Common myeloid progenitor, CD34-positive (primary cell): ENCODE measurements around the gene HERC5.
"Not testable (repeated sequence)": the region's sequence is repeated elsewhere in the genome, so short reads cannot be mapped to it uniquely, and the experiment has no call there.

ENCODE experiments used
- CTCF ChIA-PET: fragments of 350-600 bp; sonication (Branson Sonifier 250); formaldehyde crosslinking; loops from one replicate; lab custom pipeline; 2021; ENCODE audit warnings: antibody characterized with exemption; lab: Charles Lee
- POLR2A ChIA-PET: fragments of 350-600 bp; sonication (Branson Sonifier 250); formaldehyde crosslinking; loops from one replicate; lab custom pipeline; 2021; ENCODE audit warnings: antibody characterized with exemption; lab: Charles Lee
- DNase-seq, 3 donors: peaks; one replicate each; pipeline versions ENCODE4 v3.0.0 to v3.0.0-alpha.2; 2013
- H3K27ac ChIP-seq, 2 experiments: 1 replicate in 1 of 2; 2 replicates in 1 of 2; pipeline ENCODE4 v1.7.0; 2013; ENCODE audit warnings: inconsistent platforms in 2 of 2, low read length in 2 of 2, mild to moderate bottlenecking in 2 of 2, low read depth in 1 of 2, moderate library complexity in 1 of 2; ENCODE audit not compliant: severe bottlenecking in 2 of 2, insufficient read depth in 1 of 2, poor library complexity in 1 of 2
- H3K27me3 ChIP-seq, 5 experiments: replicated peaks in 2 of 5; 1 replicate in 3 of 5; 2 replicates in 2 of 5; pipeline versions ENCODE4 v1.6.1 to v1.7.0; 2013; ENCODE audit warnings: low read length in 4 of 5, mild to moderate bottlenecking in 2 of 5, moderate library complexity in 2 of 5, inconsistent platforms in 1 of 5; ENCODE audit not compliant: insufficient read depth in 5 of 5, control insufficient read depth in 4 of 5
- H3K36me3 ChIP-seq, 4 experiments: 1 replicate in 2 of 4; 2 replicates in 2 of 4; pipeline versions ENCODE4 v1.6.1 to v1.7.0; 2013; ENCODE audit warnings: low read length in 3 of 4, control low read depth in 1 of 4, mild to moderate bottlenecking in 1 of 4; ENCODE audit not compliant: control insufficient read depth in 4 of 4, insufficient read depth in 4 of 4
- H3K4me1 ChIP-seq, 4 experiments: 1 replicate in 3 of 4; 2 replicates in 1 of 4; pipeline versions ENCODE4 v1.6.1 to v1.7.1; 2013; ENCODE audit warnings: low read length in 3 of 4, mild to moderate bottlenecking in 3 of 4, control low read depth in 1 of 4, inconsistent platforms in 1 of 4, moderate library complexity in 1 of 4; ENCODE audit not compliant: control insufficient read depth in 4 of 4, insufficient read depth in 4 of 4; ENCODE audit errors: control extremely low read depth in 1 of 4
- H3K4me3 ChIP-seq, 7 experiments: 1 replicate in 4 of 7; 2 replicates in 3 of 7; pipeline versions ENCODE4 v1.5.1 to v1.7.0; 2013; ENCODE audit warnings: mild to moderate bottlenecking in 7 of 7, low read length in 6 of 7, moderate library complexity in 6 of 7, inconsistent platforms in 2 of 7, low read depth in 2 of 7, control low read depth in 1 of 7; ENCODE audit not compliant: insufficient read depth in 4 of 7, control insufficient read depth in 1 of 7; ENCODE audit errors: extremely low read depth in 1 of 7
- H3K9me3 ChIP-seq, 5 experiments: 1 replicate in 4 of 5; 2 replicates in 1 of 5; pipeline versions ENCODE4 v1.6.1 to v1.7.1; 2013; ENCODE audit warnings: low read length in 4 of 5, mild to moderate bottlenecking in 2 of 5, inconsistent platforms in 1 of 5, low read depth in 1 of 5, moderate library complexity in 1 of 5; ENCODE audit not compliant: control insufficient read depth in 4 of 5, insufficient read depth in 2 of 5; ENCODE audit errors: control extremely low read depth in 1 of 5
- WGBS: methylation state at CpG from one replicate; pipeline ENCODE4 v1.1.5; 2013; ENCODE audit not compliant: insufficient coverage; 5-methylcytosine and 5-hydroxymethylcytosine counted together

The HERC5 gene

DNA sequence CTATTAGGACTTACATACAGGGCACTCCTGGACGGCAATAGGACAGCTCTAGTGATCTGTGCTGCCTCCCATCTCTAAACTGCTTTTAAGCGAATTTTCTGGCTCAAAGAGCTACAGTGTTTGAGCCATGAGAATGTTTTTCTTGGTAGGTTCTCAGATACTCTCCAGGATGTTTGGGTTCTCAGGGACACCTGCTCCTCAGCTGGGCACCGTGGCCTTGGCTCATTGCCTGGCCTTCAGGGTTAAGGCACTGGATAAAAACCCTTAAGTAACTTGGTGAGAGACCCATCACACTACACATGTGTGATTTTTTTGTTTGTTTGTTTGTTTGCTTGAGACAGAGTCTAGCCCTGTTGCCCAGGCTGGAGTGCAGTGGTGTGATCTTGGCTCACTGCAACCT, 38.5 kb upstream of the HERC5 start:
- Histone ChIP-seq H3K9me3 (no peaks in the 10 kb centered on the region), H3K27me3 (no peaks in the 10 kb centered on the region), H3K4me1 (no peaks in the 10 kb centered on the region), H3K27ac (no peak overlapping the region), H3K4me3 (no peak overlapping the region), H3K36me3 (peaks cover 0 to 3% (median under 1%) of the 10 kb centered on the region in 4 experiments)
- 85% methylated on average over 2 of the region's 3 CpGs for WGBS
- ChIA-PET POLR2A (no interaction called here), CTCF (no interaction called here)
- DNase-seq = no peak

DNA sequence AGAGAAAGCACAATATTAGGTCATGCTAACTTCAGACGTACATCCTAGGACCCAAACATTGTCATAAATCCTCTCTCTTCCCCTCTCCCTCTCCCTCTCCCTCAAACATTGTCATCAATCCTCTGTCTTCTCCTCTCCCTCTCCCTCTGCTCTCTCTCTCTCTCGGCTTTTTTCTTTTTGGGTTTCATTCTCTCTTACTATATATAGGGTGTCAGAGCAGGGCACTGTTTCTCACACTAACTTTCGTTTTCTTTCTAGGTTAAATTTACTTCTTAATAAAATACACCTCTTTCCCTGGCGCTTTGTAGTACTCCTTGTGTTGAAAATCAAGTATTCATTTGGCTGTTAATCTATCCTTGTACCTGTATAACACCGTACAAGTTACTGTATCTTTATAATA, 37.0 kb upstream of the HERC5 start:
- peaks cover 0 to 3% (median 0%) of the 10 kb centered on the region in 4 experiments for H3K36me3 ChIP-seq
- no peak overlapping the region for H3K27ac ChIP-seq
- no peaks in the 10 kb centered on the region for H3K27me3 ChIP-seq
- CTCF ChIA-PET = no interaction called here
- no peak overlapping the region for H3K4me3 ChIP-seq
- POLR2A ChIA-PET = interaction anchor here (0.7 kb wide), 1 partner anchor 195 kb away, joined by 3 read pairs; no protein-coding TSS in a partner anchor
- H3K4me1 ChIP-seq = no peaks in the 10 kb centered on the region
- H3K9me3 ChIP-seq = no peaks in the 10 kb centered on the region
- WGBS = 89% methylated on average over 1 of the region's 5 CpGs
- DNase-seq = no peak

DNA sequence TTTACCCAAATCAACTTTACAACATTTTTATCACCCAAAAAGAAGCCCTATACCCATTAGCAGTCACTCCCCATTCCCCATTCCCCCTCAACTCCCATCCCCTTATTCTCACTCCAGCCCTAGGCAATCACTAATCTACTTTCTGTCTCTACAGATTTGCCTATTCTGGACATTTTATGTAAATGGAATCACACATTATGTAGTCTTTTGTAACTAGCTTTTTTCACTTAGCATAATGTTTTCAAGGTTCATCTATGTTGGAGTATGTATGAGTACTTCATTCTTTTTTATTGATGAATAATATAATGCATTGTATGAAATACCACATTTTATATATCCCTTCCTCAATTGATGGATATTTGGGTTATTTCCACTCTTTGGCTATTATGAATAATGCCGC, 36.1 kb upstream of the HERC5 start:
- Histone ChIP-seq H3K4me1 (no peaks in the 10 kb centered on the region), H3K27ac (no peak overlapping the region), H3K9me3 (no peaks in the 10 kb centered on the region), H3K4me3 (no peak overlapping the region), H3K27me3 (no peaks in the 10 kb centered on the region), H3K36me3 (peaks cover 0 to 3% (median 0%) of the 10 kb centered on the region in 4 experiments)
- ChIA-PET POLR2A (no interaction called here), CTCF (no interaction called here)
- DNase-seq = no peak
- no CpG with 5 or more reads among the region's 1 CpG for WGBS

DNA sequence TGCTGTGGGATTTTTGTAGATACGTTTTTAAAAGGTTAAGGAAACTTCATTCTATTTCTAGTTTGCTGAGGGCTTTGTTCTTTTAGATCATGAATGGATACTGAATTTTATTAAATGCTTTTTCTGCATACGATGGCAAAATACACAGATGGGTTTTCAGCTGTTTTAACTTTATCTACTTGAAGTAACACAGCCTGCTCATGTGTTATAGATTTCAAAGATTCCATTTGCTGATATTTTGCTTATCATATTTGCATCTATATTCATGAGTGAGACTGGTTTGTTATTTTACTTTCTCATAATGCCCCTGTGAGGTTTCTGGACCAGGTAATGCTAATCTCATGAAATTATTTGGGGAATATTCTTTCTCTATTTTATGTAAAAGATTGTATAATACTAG, 34.5 kb upstream of the HERC5 start:
- DNase-seq = no peak
- Histone ChIP-seq H3K27me3 (no peaks in the 10 kb centered on the region), H3K9me3 (no peaks in the 10 kb centered on the region), H3K4me1 (no peaks in the 10 kb centered on the region), H3K36me3 (peaks cover 0 to 2% (median 0%) of the 10 kb centered on the region in 4 experiments), H3K27ac (no peak overlapping the region), H3K4me3 (no peak overlapping the region)
- ChIA-PET POLR2A (no interaction called here), CTCF (no interaction called here)
- WGBS = no CpG with 5 or more reads among the region's 2 CpGs

DNA sequence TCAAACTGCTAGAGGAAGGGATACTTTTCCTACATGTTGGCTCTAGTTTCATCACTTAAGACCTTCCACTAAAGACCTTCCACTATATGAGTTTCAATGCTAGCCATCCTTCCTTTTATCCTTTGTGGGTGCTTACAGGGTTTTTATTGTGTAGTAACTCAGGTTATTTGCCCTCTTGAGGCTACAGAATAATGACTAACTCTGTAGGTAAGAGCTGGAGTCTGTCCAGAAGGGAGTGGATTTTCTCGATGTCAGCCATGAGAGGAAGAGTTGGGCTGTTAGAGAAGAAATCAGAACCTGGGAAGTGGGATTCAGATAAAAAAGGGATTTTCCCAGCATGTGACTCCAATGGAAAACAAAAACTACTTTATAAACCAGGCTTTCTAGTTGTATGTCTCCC, 27.5 kb upstream of the HERC5 start:
- H3K4me1 ChIP-seq = no peaks in the 10 kb centered on the region
- no peak overlapping the region for H3K27ac ChIP-seq
- ChIA-PET POLR2A (no interaction called here), CTCF (no interaction called here)
- H3K27me3 ChIP-seq = no peaks in the 10 kb centered on the region
- H3K9me3 ChIP-seq = peaks cover 0 to 7% (median 5%) of the 10 kb centered on the region in 5 experiments
- no peak overlapping the region for H3K4me3 ChIP-seq
- DNase-seq = no peak
- peaks cover 4 to 21% (median 6%) of the 10 kb centered on the region in 4 experiments for H3K36me3 ChIP-seq
- WGBS = 100% methylated on average over 1 of the region's 1 CpG

DNA sequence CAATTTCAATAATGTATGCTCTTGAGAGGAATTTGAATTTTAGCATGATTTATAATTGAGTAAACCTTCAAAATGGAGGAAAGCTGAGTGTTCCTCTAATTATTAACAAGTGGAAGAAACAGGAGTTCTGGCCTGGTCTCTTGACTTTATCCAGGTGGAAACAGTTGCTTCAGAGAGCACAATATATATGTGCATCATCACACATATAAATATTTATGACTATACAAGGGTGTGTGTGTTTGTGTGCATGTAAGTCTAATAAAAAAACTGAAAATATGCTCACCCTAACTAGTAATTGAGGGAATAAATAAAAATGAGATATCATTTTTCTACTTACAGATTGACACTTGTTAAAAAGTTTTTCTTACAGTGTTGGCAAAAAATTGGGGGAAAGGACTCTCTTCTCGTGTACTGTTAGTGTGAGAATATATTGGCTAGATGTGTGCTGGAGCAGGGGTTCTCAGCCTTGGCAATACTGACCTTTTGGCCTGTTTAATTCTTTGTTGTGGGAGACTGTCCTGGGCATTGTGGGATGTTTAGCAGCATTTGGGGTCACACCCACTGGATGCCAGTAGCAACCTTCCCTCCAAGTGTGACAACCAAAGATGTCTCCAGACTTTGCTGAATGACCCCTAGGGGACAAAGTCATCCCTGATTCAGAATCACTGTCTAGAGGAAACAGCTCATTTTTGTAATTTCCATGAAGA, 20.8 kb upstream of the HERC5 start:
- Histone ChIP-seq H3K27me3 (no peaks in the 10 kb centered on the region), H3K4me1 (no peaks in the 10 kb centered on the region), H3K27ac (no peak overlapping the region), H3K36me3 (peaks cover 5 to 28% (median 11%) of the 10 kb centered on the region in 4 experiments), H3K9me3 (peaks cover 0 to 7% (median 5%) of the 10 kb centered on the region in 5 experiments), H3K4me3 (no peak overlapping the region)
- DNase-seq = no peak
- POLR2A ChIA-PET = no interaction called here
- no CpG with 5 or more reads among the region's 1 CpG for WGBS
- CTCF ChIA-PET = interaction anchor here (1.4 kb wide), 1 partner anchor 10 kb away, joined by 5 read pairs; no protein-coding TSS in a partner anchor

DNA sequence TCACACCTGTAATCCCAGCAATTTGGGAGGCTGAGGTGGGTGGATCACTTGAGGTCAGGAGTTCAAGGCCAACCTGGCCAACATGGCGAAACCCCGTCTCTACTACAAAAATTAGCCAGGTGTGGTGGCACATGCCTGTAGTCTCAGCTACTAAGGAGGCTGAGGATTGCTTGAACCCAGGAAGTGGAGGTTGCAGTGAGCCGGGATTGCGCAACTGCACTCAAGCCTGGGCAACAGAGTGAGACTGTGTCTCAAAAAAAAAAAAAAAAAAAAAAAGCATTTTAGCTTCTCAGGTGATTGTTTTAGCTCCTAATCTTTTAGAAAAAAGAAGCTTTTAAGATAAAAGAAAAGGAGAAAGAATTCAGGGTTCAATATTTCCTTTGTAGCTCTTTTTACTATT, 19.0 kb upstream of the HERC5 start:
- Histone ChIP-seq H3K9me3 (peaks cover 0 to 11% (median 7%) of the 10 kb centered on the region in 5 experiments), H3K36me3 (peaks cover 5 to 37% (median 15%) of the 10 kb centered on the region in 4 experiments)
- H3K27ac ChIP-seq, H3K4me1 ChIP-seq, H3K27me3 ChIP-seq, DNase-seq, H3K4me3 ChIP-seq, POLR2A ChIA-PET: not testable (repeated sequence)
- CTCF ChIA-PET = interaction anchor here (1.1 to 2.1 kb wide), 2 partner anchors 59 to 77 kb away, joined by 4 to 6 read pairs; partner anchors contain the start of gene HERC6
- 90% methylated on average over 4 of the region's 4 CpGs for WGBS
